Measurements from ENCODE around the gene EGR1.

The EGR1 gene

DNA sequence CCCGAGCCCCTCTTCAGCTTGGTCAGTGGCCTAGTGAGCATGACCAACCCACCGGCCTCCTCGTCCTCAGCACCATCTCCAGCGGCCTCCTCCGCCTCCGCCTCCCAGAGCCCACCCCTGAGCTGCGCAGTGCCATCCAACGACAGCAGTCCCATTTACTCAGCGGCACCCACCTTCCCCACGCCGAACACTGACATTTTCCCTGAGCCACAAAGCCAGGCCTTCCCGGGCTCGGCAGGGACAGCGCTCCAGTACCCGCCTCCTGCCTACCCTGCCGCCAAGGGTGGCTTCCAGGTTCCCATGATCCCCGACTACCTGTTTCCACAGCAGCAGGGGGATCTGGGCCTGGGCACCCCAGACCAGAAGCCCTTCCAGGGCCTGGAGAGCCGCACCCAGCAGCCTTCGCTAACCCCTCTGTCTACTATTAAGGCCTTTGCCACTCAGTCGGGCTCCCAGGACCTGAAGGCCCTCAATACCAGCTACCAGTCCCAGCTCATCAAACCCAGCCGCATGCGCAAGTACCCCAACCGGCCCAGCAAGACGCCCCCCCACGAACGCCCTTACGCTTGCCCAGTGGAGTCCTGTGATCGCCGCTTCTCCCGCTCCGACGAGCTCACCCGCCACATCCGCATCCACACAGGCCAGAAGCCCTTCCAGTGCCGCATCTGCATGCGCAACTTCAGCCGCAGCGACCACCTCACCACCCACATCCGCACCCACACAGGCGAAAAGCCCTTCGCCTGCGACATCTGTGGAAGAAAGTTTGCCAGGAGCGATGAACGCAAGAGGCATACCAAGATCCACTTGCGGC, 1.8 kb downstream of the EGR1 start:
- H3K4me3 ChIP-seq (ENCODE audit: low read depth, low read length) = no peak overlapping the region
- peak; percentile 9 for DNase-seq (ENCODE audit: low read depth)
- TF ChIP-seq, protein P1, sequence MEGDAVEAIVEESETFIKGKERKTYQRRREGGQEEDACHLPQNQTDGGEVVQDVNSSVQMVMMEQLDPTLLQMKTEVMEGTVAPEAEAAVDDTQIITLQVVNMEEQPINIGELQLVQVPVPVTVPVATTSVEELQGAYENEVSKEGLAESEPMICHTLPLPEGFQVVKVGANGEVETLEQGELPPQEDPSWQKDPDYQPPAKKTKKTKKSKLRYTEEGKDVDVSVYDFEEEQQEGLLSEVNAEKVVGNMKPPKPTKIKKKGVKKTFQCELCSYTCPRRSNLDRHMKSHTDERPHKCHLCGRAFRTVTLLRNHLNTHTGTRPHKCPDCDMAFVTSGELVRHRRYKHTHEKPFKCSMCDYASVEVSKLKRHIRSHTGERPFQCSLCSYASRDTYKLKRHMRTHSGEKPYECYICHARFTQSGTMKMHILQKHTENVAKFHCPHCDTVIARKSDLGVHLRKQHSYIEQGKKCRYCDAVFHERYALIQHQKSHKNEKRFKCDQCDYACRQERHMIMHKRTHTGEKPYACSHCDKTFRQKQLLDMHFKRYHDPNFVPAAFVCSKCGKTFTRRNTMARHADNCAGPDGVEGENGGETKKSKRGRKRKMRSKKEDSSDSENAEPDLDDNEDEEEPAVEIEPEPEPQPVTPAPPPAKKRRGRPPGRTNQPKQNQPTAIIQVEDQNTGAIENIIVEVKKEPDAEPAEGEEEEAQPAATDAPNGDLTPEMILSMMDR (IDR thresholded peaks at IDR 0.05; ENCODE audit: insufficient read depth, low read depth, low read length, missing control alignments) = no peak

DNA sequence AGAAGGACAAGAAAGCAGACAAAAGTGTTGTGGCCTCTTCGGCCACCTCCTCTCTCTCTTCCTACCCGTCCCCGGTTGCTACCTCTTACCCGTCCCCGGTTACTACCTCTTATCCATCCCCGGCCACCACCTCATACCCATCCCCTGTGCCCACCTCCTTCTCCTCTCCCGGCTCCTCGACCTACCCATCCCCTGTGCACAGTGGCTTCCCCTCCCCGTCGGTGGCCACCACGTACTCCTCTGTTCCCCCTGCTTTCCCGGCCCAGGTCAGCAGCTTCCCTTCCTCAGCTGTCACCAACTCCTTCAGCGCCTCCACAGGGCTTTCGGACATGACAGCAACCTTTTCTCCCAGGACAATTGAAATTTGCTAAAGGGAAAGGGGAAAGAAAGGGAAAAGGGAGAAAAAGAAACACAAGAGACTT, 2.4 kb downstream of the EGR1 start:
- TF ChIP-seq, protein P1 (IDR thresholded peaks at IDR 0.05; ENCODE audit: insufficient read depth, low read depth, low read length, missing control alignments) = no peak
- no peak overlapping the region for H3K4me3 ChIP-seq (ENCODE audit: low read depth, low read length)
- no peak for DNase-seq (ENCODE audit: low read depth)

DNA sequence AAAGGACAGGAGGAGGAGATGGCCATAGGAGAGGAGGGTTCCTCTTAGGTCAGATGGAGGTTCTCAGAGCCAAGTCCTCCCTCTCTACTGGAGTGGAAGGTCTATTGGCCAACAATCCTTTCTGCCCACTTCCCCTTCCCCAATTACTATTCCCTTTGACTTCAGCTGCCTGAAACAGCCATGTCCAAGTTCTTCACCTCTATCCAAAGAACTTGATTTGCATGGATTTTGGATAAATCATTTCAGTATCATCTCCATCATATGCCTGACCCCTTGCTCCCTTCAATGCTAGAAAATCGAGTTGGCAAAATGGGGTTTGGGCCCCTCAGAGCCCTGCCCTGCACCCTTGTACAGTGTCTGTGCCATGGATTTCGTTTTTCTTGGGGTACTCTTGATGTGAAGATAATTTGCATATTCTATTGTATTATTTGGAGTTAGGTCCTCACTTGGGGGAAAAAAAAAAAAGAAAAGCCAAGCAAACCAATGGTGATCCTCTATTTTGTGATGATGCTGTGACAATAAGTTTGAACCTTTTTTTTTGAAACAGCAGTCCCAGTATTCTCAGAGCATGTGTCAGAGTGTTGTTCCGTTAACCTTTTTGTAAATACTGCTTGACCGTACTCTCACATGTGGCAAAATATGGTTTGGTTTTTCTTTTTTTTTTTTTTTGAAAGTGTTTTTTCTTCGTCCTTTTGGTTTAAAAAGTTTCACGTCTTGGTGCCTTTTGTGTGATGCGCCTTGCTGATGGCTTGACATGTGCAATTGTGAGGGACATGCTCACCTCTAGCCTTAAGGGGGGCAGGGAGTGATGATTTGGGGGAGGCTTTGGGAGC, 3.1 kb downstream of the EGR1 start:
- TF ChIP-seq, protein P1 (IDR thresholded peaks at IDR 0.05; ENCODE audit: insufficient read depth, low read depth, low read length, missing control alignments) = no peak
- no peak overlapping the region for H3K4me3 ChIP-seq (ENCODE audit: low read depth, low read length)
- no peak for DNase-seq (ENCODE audit: low read depth)

DNA sequence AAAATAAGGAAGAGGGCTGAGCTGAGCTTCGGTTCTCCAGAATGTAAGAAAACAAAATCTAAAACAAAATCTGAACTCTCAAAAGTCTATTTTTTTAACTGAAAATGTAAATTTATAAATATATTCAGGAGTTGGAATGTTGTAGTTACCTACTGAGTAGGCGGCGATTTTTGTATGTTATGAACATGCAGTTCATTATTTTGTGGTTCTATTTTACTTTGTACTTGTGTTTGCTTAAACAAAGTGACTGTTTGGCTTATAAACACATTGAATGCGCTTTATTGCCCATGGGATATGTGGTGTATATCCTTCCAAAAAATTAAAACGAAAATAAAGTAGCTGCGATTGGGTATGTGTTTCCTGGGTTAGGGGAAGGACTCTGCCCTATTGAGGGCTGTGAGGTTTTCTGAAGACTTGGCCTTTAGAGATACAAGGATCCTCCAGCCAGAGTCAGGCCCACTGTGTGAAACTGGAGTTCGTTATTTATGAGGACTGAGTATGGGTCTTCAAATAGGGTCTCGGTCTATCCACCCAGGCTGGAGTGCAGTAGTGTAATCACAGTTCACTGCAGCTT, 3.8 kb downstream of the EGR1 start:
- TF ChIP-seq, protein P1 (IDR thresholded peaks at IDR 0.05; ENCODE audit: insufficient read depth, low read depth, low read length, missing control alignments) = no peak
- DNase-seq (ENCODE audit: low read depth) = no peak
- H3K4me3 ChIP-seq (ENCODE audit: low read depth, low read length) = no peak overlapping the region

DNA sequence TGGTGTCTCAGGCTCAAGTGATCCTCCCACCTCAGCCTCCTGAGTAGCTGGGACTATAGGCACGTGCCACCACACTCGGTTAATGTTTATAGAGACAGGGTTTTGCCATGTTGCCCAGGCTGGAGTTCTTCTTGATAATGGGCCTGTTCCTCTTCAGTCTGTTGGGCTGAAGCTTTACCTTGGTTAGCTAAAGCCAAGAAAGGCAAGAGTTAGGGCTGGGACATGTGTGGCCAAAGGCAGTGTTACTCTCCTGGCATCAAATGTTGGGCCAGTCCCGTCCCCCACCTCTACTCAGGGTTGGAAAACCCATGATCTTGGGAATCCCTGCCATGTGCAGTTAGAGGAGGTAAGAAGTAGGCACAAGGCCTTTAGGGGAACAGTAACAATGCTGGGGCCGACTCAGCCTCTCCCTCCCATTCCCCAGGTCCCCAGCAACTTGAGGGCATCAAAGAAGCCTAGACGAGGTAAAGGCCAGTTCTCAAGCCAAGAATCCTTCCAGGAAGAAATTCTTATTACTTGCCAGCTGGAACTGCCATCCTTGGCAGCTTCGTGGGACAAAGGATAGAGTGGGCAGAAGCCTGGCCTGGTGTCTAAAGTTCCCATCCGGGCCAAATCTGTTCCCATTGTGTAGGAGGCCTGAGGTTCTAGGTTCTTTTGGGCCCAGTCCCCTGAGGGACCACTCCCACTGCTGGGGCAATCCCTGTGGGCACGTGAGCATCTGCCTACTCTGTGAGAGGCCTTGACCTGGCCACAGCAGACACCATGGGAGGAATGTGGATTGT, 4.5 kb downstream of the EGR1 start:
- no peak for DNase-seq (ENCODE audit: low read depth)
- no peak overlapping the region for H3K4me3 ChIP-seq (ENCODE audit: low read depth, low read length)
- TF ChIP-seq, protein P1 (IDR thresholded peaks at IDR 0.05; ENCODE audit: insufficient read depth, low read depth, low read length, missing control alignments) = no peak

DNA sequence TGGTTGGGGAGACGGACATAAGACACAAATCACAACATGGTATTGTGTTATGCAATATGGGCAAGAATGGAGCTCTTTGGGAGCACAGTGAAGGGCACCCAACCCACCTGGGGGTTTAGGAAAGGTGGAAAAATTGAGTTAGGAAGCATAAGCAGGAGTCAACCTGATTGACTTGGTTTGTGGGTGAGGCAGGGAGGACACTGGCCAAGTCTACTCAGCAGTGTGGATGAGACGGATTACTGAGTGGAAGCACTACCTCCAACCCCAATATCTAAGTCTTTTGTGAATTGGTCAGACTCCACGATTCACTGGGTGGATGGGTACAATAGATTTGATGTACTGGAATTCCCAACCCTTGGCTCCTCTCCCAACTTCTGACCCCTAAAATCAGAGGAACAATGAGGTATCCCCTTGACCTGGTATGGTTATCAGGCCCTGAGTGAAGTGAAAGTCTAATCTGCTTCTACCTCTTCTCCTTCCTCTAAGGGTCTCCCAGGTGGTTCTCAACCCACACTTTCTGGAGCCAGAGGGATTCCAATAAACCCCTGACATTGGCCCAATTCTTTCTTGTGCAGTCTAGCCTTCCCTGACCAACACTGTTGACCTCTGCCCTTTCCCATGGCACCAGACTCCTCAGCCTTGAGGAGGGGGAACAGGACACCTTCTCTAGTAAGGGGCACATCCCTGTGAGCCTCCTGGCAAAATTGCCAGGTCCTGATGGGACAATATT, 5.2 kb downstream of the EGR1 start:
- no peak for DNase-seq (ENCODE audit: low read depth)
- no peak overlapping the region for H3K4me3 ChIP-seq (ENCODE audit: low read depth, low read length)
- TF ChIP-seq, protein P1 (IDR thresholded peaks at IDR 0.05; ENCODE audit: insufficient read depth, low read depth, low read length, missing control alignments) = no peak
